Activated T-helper 1 cell treated with anti-CD3 and anti-CD28 coated beads, Interleukin-12 subunit alpha, Interleukin-12 subunit beta, Interleukin-2, Interleukin-4 antibody, amounts not matched to agents 30 ng/mL and 10 ng/mL and 1 ng/mL, durations not matched to agents 14 hours and 24 hours and 36 hours (primary cell): ENCODE data around the gene HBE1. TPM values are rescaled to one million over a fixed set of nuclear protein-coding genes. Genes with fewer than 3 reads are reported as not detected.

Source experiments
- DNase-seq: peaks from one replicate; pipeline ENCODE4 v3.0.0; 2021; ENCODE audit warnings: low spot score
- H3K27ac Mint-ChIP-seq: one replicate; pipeline ENCODE4 v1.8.0; 2021; ENCODE audit warnings: mild to moderate bottlenecking, mixed read lengths
- H3K27me3 Mint-ChIP-seq: one replicate; pipeline ENCODE4 v1.8.0; 2022; ENCODE audit warnings: mild to moderate bottlenecking, moderate library complexity, mixed read lengths; ENCODE audit not compliant: insufficient read depth
- H3K36me3 Mint-ChIP-seq: one replicate; pipeline ENCODE4 v1.8.0; 2021; ENCODE audit warnings: low read depth, mixed read lengths
- H3K4me1 Mint-ChIP-seq: one replicate; pipeline ENCODE4 v1.8.0; 2021; ENCODE audit warnings: low read depth, mixed read lengths
- H3K4me3 Mint-ChIP-seq: one replicate; pipeline ENCODE4 v1.8.0; 2021; ENCODE audit warnings: mild to moderate bottlenecking, moderate library complexity, mixed read lengths
- H3K9me3 Mint-ChIP-seq: one replicate; pipeline ENCODE4 v1.8.0; 2021; ENCODE audit warnings: mixed read lengths
- intact Hi-C: fragments of 100-400 bp; cut with micrococcal nuclease; formaldehyde crosslinking; loops from one replicate; pipeline ENCODE4 v1.15.1; 2024
- total RNA-seq: library from RNA; stranded (reverse); gene quantifications from 2 replicates; pipeline ENCODE4 v1.2.3, GENCODE V29; 2022

The HBE1 gene
- total RNA-seq, 1 donor from 2014 or later: not detected

DNA sequence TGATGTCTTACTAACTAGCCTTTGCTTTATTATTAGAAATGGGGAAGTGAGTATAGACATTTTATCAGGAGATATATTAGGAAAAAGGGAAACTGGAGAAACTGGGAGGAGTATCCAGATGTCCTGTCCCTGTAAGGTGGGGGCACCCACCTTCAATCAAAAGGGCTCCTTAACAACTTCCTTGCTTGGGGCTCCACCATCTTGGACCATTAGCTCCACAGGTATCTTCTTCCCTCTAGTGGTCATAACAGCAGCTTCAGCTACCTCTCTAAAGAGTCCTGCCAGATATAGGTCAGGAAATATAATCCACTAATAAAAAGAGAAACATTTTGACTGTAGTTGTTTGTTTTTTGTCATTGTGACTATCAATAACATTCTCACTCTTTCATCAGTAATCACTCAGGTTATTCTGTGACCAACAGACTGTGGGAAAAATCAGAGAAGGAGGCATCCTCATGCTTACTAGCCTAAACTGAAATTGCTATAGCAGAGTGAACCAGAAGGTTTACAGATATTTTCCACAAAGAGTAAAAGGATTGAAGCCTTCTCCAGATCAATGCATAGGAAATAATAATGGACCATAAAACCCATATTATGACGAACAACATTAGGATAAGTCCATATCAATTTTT, 21.6 kb upstream of the HBE1 start:
- no peak overlapping the region for H3K4me3 Mint-ChIP-seq
- H3K27ac Mint-ChIP-seq: no peak overlapping the region
- no peaks in the 10 kb centered on the region for H3K9me3 Mint-ChIP-seq
- H3K27me3 Mint-ChIP-seq: no peaks in the 10 kb centered on the region
- no peaks in the 10 kb centered on the region for H3K4me1 Mint-ChIP-seq
- DNase-seq: no peak
- intact Hi-C loops: loop anchor here (1.0 kb wide), 1 partner anchor 167 kb away; no protein-coding TSS in a partner anchor
- no peaks in the 10 kb centered on the region for H3K36me3 Mint-ChIP-seq

DNA sequence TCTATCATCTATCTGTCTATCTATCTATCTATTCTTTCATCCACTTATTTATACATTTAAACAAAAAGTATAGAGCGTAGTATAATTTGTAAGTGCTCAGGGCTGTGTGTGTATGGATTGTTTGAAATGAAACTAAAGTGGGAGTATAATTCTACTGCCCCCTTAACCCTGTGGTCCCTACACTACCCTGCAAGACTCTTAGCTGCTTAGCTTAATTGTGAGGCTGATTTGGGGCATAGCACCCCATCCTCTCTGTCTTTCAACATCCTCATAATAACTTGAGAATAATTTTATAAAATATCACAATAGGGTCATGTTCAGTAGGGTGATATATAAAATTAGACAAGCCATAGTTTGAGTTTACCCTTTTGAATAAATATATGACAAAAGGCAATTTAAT, 20.4 kb upstream of the HBE1 start:
- no peaks in the 10 kb centered on the region for H3K9me3 Mint-ChIP-seq
- DNase-seq: no peak
- H3K4me3 Mint-ChIP-seq: no peak overlapping the region
- H3K4me1 Mint-ChIP-seq: no peaks in the 10 kb centered on the region
- no peaks in the 10 kb centered on the region for H3K36me3 Mint-ChIP-seq
- no peak overlapping the region for H3K27ac Mint-ChIP-seq
- intact Hi-C loops: no loop called here
- no peaks in the 10 kb centered on the region for H3K27me3 Mint-ChIP-seq

DNA sequence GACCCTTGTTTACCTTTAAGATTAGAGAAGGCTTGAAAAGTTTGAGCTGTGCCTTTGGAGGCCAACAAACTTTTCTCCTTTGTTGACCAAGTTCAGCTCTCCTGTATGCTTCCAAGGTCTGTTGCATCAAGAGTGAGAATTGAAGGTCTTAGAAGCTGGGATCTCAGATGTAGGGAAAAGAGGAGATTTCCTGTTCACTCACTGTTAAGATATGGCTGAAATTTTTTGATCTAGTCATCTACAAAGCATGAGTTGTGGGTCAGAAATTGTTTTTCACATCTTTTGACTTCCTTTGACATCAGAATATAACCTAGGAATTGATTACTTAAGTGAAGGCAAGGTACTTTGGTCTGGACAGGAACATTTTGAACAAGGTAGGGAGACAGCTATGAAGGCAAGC, 20.0 kb upstream of the HBE1 start:
- no peak for DNase-seq
- intact Hi-C loops: no loop called here

DNA sequence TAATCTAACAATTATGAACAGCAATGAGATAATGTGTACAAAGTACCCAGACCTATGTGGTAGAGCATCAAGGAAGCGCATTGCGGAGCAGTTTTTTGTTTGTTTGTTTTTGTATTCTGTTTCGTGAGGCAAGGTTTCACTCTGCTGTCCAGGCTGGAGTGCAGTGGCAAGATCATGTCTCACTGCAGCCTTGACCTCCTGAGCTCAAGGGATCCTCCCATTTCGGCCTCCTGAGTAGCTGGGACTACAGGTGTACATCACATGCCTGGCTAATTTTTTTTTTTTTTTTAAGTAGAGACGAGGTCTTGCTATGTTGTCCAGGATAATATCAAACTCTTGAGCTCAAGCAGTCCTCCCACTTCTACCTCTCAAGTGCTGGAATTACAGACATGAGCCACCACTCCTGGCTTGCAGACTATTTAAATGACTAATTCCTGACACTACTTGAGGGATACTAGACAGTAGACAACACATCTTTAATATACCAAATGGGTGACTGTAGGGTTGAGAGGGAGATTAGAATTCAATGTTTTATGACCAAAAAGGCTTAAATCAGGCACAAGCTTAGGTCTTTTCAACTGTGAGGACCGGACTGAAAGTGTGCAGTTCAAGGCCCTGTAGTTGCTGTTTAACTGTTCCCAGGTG, 19.3 kb upstream of the HBE1 start:
- no peaks in the 10 kb centered on the region for H3K36me3 Mint-ChIP-seq

More for the DNA sequence above, 20.0 kb upstream of the HBE1 start:
- Mint-ChIP-seq H3K9me3 (no peaks in the 10 kb centered on the region), H3K36me3 (no peaks in the 10 kb centered on the region), H3K4me3 (no peak overlapping the region), H3K27ac (no peak overlapping the region), H3K27me3 (no peaks in the 10 kb centered on the region), H3K4me1 (no peaks in the 10 kb centered on the region)

DNA sequence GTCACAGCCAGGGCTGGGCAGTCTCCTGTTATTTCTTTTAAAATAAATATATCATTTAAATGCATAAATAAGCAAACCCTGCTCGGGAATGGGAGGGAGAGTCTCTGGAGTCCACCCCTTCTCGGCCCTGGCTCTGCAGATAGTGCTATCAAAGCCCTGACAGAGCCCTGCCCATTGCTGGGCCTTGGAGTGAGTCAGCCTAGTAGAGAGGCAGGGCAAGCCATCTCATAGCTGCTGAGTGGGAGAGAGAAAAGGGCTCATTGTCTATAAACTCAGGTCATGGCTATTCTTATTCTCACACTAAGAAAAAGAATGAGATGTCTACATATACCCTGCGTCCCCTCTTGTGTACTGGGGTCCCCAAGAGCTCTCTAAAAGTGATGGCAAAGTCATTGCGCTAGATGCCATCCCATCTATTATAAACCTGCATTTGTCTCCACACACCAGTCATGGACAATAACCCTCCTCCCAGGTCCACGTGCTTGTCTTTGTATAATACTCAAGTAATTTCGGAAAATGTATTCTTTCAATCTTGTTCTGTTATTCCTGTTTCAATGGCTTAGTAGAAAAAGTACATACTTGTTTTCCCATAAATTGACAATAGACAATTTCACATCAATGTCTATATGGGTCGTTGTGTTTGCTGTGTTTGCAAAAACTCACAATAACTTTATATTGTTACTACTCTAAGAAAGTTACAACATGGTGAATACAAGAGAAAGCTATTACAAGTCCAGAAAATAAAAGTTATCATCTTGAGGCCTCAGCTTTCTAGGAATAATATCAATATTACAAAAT, 18.6 kb upstream of the HBE1 start:
- no peak overlapping the region for H3K27ac Mint-ChIP-seq
- no peaks in the 10 kb centered on the region for H3K27me3 Mint-ChIP-seq
- no peak overlapping the region for H3K4me3 Mint-ChIP-seq
- H3K4me1 Mint-ChIP-seq: no peaks in the 10 kb centered on the region
- H3K9me3 Mint-ChIP-seq: no peaks in the 10 kb centered on the region
- H3K36me3 Mint-ChIP-seq: no peaks in the 10 kb centered on the region
- intact Hi-C loops: no loop called here
- no peak for DNase-seq

More for the DNA sequence above, 19.3 kb upstream of the HBE1 start:
- Mint-ChIP-seq H3K27ac (no peak overlapping the region), H3K27me3 (no peaks in the 10 kb centered on the region), H3K4me3 (no peak overlapping the region), H3K4me1 (no peaks in the 10 kb centered on the region), H3K9me3 (no peaks in the 10 kb centered on the region)
- intact Hi-C loops: no loop called here
- DNase-seq: no peak

DNA sequence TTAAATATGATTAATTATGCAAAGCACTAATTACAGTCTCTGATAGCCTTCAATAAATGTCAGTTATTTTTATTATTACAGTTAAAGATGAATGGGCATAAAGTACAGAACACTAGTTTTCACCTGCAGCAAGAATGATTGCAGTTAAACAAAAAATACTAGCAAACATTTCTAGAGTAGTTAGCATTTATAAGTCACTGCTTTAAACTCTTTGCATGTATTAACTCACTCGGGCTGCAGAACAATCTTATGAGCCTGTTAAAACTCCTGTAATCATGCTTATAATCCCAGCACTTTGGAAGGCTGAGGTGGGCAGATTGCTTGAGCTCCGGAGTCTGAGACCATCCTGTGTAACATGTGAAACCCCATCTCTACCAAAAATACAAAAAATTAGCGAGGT, 17.2 kb upstream of the HBE1 start:
- H3K9me3 Mint-ChIP-seq: no peaks in the 10 kb centered on the region

DNA sequence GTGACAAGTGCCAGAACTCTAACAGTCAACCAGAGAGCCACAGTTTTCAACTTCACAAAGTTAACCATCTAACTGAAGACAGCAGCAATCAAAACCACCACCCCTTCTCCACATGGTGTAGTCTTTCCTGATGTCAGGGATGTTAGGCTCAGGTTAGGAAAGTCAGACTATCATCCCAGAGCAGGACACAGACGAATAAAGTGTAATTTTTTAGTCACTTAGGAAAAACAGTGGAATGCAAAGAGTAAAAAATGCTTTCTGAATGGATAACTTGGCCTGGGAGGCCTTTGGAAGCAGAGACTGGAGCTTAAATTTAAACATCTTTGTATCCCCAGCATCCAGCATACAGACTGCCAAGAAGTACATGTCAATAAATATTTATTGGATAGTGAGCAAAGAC, 16.6 kb upstream of the HBE1 start:
- no peaks in the 10 kb centered on the region for H3K9me3 Mint-ChIP-seq
- peaks cover 2% of the 10 kb centered on the region for H3K27me3 Mint-ChIP-seq
- no peaks in the 10 kb centered on the region for H3K36me3 Mint-ChIP-seq
- H3K4me1 Mint-ChIP-seq: no peaks in the 10 kb centered on the region
- H3K4me3 Mint-ChIP-seq: no peak overlapping the region
- intact Hi-C loops: no loop called here
- no peak overlapping the region for H3K27ac Mint-ChIP-seq
- no peak for DNase-seq

More for the DNA sequence above, 17.2 kb upstream of the HBE1 start:
- H3K27ac Mint-ChIP-seq: no peak overlapping the region
- DNase-seq: no peak
- no peaks in the 10 kb centered on the region for H3K4me1 Mint-ChIP-seq
- no peak overlapping the region for H3K4me3 Mint-ChIP-seq
- no peaks in the 10 kb centered on the region for H3K36me3 Mint-ChIP-seq
- H3K27me3 Mint-ChIP-seq: peaks cover 2% of the 10 kb centered on the region
- intact Hi-C loops: no loop called here

DNA sequence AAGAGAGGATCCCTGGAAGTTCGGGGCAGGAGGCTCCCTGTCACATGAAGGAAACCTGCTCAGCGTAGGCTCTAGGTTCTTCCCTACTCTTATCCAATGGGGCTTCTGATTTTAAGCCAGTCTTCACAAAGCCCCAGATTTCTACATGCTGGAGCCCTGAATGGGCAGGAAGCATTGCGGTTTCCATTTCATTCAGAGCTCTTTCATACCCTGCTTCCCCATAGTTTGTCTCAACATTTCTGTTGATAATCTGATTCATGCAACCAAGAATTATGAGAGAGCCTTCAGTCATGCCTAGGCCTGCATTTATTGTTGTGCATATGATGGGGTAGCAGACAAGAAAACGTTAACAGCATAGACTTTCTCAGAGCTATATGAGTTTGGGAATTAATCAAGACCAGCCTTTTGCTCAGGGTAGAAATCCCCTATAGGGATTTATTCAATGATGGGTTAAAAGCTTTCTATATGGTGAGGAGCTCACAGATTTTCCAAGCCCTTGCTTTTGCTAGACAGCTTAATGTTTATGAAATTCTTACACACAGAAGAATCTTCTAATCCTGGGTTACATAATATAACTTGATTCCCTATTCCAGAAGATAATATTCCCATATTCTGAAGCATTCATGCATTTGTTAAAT, 16.1 kb upstream of the HBE1 start:
- intact Hi-C loops: no loop called here

DNA sequence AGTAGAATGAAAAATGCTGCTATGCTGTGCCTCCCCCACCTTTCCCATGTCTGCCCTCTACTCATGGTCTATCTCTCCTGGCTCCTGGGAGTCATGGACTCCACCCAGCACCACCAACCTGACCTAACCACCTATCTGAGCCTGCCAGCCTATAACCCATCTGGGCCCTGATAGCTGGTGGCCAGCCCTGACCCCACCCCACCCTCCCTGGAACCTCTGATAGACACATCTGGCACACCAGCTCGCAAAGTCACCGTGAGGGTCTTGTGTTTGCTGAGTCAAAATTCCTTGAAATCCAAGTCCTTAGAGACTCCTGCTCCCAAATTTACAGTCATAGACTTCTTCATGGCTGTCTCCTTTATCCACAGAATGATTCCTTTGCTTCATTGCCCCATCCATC, 14.9 kb upstream of the HBE1 start:
- H3K27ac Mint-ChIP-seq: no peak overlapping the region
- no peaks in the 10 kb centered on the region for H3K36me3 Mint-ChIP-seq
- DNase-seq: no peak
- no peak overlapping the region for H3K4me3 Mint-ChIP-seq
- H3K27me3 Mint-ChIP-seq: peaks cover 2% of the 10 kb centered on the region
- H3K9me3 Mint-ChIP-seq: no peaks in the 10 kb centered on the region
- intact Hi-C loops: no loop called here
- peaks cover 6% of the 10 kb centered on the region for H3K4me1 Mint-ChIP-seq

More for the DNA sequence above, 16.1 kb upstream of the HBE1 start:
- Mint-ChIP-seq H3K4me3 (no peak overlapping the region), H3K27me3 (peaks cover 2% of the 10 kb centered on the region), H3K36me3 (no peaks in the 10 kb centered on the region), H3K27ac (no peak overlapping the region), H3K4me1 (peaks cover under 1% of the 10 kb centered on the region), H3K9me3 (no peaks in the 10 kb centered on the region)
- DNase-seq: no peak

DNA sequence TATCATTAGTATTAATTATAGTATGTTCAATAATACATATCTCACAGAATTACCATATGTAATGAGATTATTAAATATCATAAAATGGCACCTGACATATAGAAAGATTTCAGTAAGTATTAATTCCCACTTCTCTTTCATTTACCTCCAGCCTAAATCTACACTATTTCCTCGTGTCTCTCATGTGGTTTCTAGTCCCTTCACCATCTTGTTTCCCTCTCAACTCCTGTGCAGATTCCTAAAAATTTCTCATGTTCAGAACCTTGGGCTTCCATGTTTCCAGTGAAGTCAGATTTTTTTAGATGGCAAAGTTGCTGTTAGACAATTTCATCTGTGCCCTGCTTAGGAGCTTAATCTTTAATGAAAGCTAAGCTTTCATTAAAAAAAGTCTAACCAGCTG, 14.1 kb upstream of the HBE1 start:
- Mint-ChIP-seq H3K27me3 (peaks cover 2% of the 10 kb centered on the region), H3K36me3 (no peaks in the 10 kb centered on the region), H3K27ac (no peak overlapping the region), H3K4me1 (peaks cover 6% of the 10 kb centered on the region), H3K9me3 (no peaks in the 10 kb centered on the region), H3K4me3 (no peak overlapping the region)
- intact Hi-C loops: no loop called here
- no peak for DNase-seq

DNA sequence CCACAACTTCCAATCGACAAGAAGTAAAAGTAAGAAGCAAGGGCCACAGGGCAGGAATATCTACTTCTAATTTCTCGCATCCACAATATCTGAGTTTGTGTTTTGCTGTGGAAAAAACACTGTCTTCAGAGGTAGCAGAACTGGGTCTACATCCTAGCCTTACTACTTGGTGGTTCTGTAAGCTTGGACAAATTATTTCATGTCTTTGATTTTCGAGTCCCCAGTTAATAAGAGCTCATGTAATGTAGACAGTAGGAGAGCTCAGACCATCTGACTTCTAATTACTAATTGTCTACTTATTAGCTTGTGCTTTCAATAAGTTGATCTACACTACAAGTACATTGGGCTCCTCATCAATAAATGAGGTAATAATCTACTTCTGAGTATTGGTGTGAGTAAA, 13.3 kb upstream of the HBE1 start:
- DNase-seq: no peak
- H3K4me3 Mint-ChIP-seq: no peak overlapping the region
- H3K4me1 Mint-ChIP-seq: peaks cover 6% of the 10 kb centered on the region
- no peak overlapping the region for H3K27ac Mint-ChIP-seq
- H3K27me3 Mint-ChIP-seq: peaks cover 2% of the 10 kb centered on the region
- intact Hi-C loops: no loop called here
- no peaks in the 10 kb centered on the region for H3K36me3 Mint-ChIP-seq
- H3K9me3 Mint-ChIP-seq: no peaks in the 10 kb centered on the region

DNA sequence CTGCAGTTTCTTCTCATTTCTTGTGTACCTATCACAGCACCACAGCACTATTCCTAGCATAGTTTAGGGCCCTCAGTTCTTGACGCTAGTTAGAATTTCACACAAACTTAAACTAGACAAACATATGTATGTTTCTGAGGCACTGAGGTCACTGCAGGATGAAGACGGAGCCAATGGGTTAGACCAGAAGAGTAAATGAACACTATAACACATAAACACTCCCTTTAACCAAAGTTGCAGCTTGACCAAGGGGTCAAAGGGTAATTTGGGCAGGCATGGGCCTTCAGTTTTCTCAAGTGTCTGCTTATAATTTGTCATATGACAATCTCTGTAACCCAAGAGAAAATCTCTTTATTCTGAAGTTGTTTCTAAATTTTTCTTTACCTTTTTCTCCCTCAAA, 12.9 kb upstream of the HBE1 start:
- peaks cover 6% of the 10 kb centered on the region for H3K4me1 Mint-ChIP-seq
- H3K27me3 Mint-ChIP-seq: peaks cover 2% of the 10 kb centered on the region
- intact Hi-C loops: no loop called here
- no peak overlapping the region for H3K27ac Mint-ChIP-seq
- no peak overlapping the region for H3K4me3 Mint-ChIP-seq
- no peaks in the 10 kb centered on the region for H3K9me3 Mint-ChIP-seq
- H3K36me3 Mint-ChIP-seq: no peaks in the 10 kb centered on the region
- no peak for DNase-seq

DNA sequence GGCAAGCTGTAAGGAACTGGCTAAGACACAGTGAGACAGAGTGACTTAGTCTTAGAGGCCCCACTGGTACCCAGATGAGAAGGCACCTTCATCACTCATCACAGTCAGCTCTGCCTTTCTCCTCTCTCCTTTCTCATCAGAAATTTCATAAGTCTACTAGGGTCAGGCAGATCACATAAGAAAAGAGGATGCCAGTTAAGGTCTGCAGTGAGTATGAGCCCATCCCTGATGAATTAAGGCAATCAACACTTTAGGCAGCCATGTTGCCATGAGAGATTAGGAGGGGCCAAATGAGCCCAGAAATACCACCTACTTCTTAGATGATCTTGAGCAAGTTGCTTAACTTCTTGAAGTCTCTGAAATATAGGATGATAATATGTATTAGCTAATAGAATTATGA, 11.9 kb upstream of the HBE1 start:
- intact Hi-C loops: no loop called here
- Mint-ChIP-seq H3K36me3 (no peaks in the 10 kb centered on the region), H3K27ac (no peak overlapping the region), H3K9me3 (no peaks in the 10 kb centered on the region), H3K4me1 (peaks cover 6% of the 10 kb centered on the region), H3K27me3 (peaks cover 2% of the 10 kb centered on the region), H3K4me3 (no peak overlapping the region)
- DNase-seq: no peak
